HepG2 (cell line): ENCODE data around the gene SOX5.

ENCODE experiments used
- CTCF ChIP-seq: sonication (generic); formaldehyde crosslinking; IDR thresholded peaks from 2 replicates; pipeline ENCODE4 v1.5.0; 2020; ENCODE audit warnings: mild to moderate bottlenecking, missing genetic modification reagents, moderate library complexity
- EP300 ChIP-seq, 3 experiments: sonication (generic) in 1 of 3; formaldehyde crosslinking in 1 of 3; IDR thresholded peaks; 2 replicates each; pipeline versions ENCODE4 v1.5.1 to v1.6.1; 2011 to 2020; ENCODE audit warnings: low read depth in 2 of 3, low read length in 2 of 3, borderline replicate concordance in 1 of 3, improper control_type of control experiment in 1 of 3, mild to moderate bottlenecking in 1 of 3, missing genetic modification reagents in 1 of 3, moderate library complexity in 1 of 3
- IKZF5 ChIP-seq: IDR thresholded peaks from 2 replicates; pipeline ENCODE4 v1.6.1; 2018; ENCODE audit warnings: missing genetic modification reagents, mild to moderate bottlenecking, missing compliant biosample characterization
- POLR2AphosphoS5 ChIP-seq: IDR thresholded peaks from 2 replicates; pipeline ENCODE4 v1.6.1; 2012; ENCODE audit warnings: low read depth, low read length
- RAD51 ChIP-seq: fragments of 450-650 bp; IDR thresholded peaks from 2 replicates; pipeline ENCODE4 v1.6.1; 2016; ENCODE audit warnings: borderline replicate concordance
- THRA ChIP-seq: sonication (generic); formaldehyde crosslinking; IDR thresholded peaks from 2 replicates; pipeline ENCODE4 v1.4.0; 2020; ENCODE audit warnings: missing genetic modification reagents, borderline replicate concordance
- TP53 ChIP-seq: sonication (generic); formaldehyde crosslinking; conservative IDR thresholded peaks from 2 replicates; pipeline ENCODE4 v1.4.0; 2020; ENCODE audit warnings: missing genetic modification reagents
- YY1 ChIP-seq: IDR thresholded peaks from 2 replicates; pipeline ENCODE4 v1.6.1; 2011; ENCODE audit warnings: low read length, low read depth, moderate library complexity, mild to moderate bottlenecking; ENCODE audit not compliant: insufficient read depth, insufficient replicate concordance
- ZBTB33 ChIP-seq: sonication (generic); formaldehyde crosslinking; IDR thresholded peaks from 2 replicates; pipeline ENCODE4 v1.4.0; 2020; ENCODE audit warnings: missing genetic modification reagents
- TF ChIP-seq, protein P1 (sequence below): IDR thresholded peaks from 2 replicates; pipeline ENCODE4 v1.6.1; 2016; ENCODE audit warnings: missing genetic modification reagents, missing compliant biosample characterization
- TF ChIP-seq, protein P2 (sequence below), 2 experiments: IDR thresholded peaks; 2 replicates each; pipeline ENCODE4 v1.6.1; 2011 to 2012; ENCODE audit warnings: low read length in 2 of 2, borderline replicate concordance in 1 of 2, low read depth in 1 of 2, mild to moderate bottlenecking in 1 of 2, moderate library complexity in 1 of 2

- TF ChIP-seq CTCF (CRISPR knock-in tag) = no peak
- no peak for TF ChIP-seq TP53 (CRISPR knock-in tag)
- TF ChIP-seq, protein P1, sequence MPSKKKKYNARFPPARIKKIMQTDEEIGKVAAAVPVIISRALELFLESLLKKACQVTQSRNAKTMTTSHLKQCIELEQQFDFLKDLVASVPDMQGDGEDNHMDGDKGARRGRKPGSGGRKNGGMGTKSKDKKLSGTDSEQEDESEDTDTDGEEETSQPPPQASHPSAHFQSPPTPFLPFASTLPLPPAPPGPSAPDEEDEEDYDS (CRISPR knock-in tag) = no peak
- no peak for TF ChIP-seq THRA (CRISPR knock-in tag)
- no peak for TF ChIP-seq RAD51
- TF ChIP-seq IKZF5 (CRISPR knock-in tag) = no peak
- TF ChIP-seq, protein P2, sequence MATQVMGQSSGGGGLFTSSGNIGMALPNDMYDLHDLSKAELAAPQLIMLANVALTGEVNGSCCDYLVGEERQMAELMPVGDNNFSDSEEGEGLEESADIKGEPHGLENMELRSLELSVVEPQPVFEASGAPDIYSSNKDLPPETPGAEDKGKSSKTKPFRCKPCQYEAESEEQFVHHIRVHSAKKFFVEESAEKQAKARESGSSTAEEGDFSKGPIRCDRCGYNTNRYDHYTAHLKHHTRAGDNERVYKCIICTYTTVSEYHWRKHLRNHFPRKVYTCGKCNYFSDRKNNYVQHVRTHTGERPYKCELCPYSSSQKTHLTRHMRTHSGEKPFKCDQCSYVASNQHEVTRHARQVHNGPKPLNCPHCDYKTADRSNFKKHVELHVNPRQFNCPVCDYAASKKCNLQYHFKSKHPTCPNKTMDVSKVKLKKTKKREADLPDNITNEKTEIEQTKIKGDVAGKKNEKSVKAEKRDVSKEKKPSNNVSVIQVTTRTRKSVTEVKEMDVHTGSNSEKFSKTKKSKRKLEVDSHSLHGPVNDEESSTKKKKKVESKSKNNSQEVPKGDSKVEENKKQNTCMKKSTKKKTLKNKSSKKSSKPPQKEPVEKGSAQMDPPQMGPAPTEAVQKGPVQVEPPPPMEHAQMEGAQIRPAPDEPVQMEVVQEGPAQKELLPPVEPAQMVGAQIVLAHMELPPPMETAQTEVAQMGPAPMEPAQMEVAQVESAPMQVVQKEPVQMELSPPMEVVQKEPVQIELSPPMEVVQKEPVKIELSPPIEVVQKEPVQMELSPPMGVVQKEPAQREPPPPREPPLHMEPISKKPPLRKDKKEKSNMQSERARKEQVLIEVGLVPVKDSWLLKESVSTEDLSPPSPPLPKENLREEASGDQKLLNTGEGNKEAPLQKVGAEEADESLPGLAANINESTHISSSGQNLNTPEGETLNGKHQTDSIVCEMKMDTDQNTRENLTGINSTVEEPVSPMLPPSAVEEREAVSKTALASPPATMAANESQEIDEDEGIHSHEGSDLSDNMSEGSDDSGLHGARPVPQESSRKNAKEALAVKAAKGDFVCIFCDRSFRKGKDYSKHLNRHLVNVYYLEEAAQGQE (IDR thresholded peaks at IDR 0.05; ENCODE audit: borderline replicate concordance in 1 of 2, low read depth in 1 of 2, low read length in 2 of 2) = no peak
- TF ChIP-seq EP300 (IDR thresholded peaks at IDR 0.05; ENCODE audit: low read depth in 2 of 2, low read length in 2 of 2) = no peak
- no peak for TF ChIP-seq EP300 (CRISPR knock-in tag; IDR thresholded peaks at IDR 0.05; ENCODE audit: borderline replicate concordance)
- TF ChIP-seq POLR2AphosphoS5 = no peak
- TF ChIP-seq ZBTB33 (CRISPR knock-in tag) = no peak
- TF ChIP-seq YY1 = no peak
Measured at GRCh38 chr12:23959826-23960225, 10.4 kb upstream of the SOX5 start.
